ENCODE measurements around the gene VIM.

Gene VIM

GRCh38 chr10:17231788-17232187 lies 3.7 kb downstream of the VIM start:
- Histone ChIP-seq H3K27me3 (ENCODE audit: insufficient read depth, low read length) (peaks cover 7% of the 10 kb centered on the region; the same call in 1 of the 2 replicates), H3K4me3 (ENCODE audit: low read depth, low read length, poor library complexity, severe bottlenecking) (no peak overlapping the region), H3K36me3 (ENCODE audit: insufficient read depth, low read length) (no peaks in the 10 kb centered on the region), H3K9me2 (ENCODE audit: low read depth, low read length) (no peaks in the 10 kb centered on the region), H2AFZ (ENCODE audit: low read length) (no peak overlapping the region), H3K9me3 (ENCODE audit: low read length) (no peaks in the 10 kb centered on the region), H3K79me2 (ENCODE audit: insufficient read depth, low read length) (no peaks in the 10 kb centered on the region), H4K20me1 (ENCODE audit: insufficient read depth, low read length) (no peaks in the 10 kb centered on the region), H3K4me2 (ENCODE audit: low read length) (no peak overlapping the region), H3K27ac (ENCODE audit: low read depth, low read length, poor library complexity, severe bottlenecking) (no peak overlapping the region), H3F3A (ENCODE audit: insufficient read depth, low read length) (no peaks in the 10 kb centered on the region), H3K4me1 (ENCODE audit: insufficient read depth, low read length, severe bottlenecking) (peaks cover 34% of the 10 kb centered on the region), H3K9ac (ENCODE audit: low read length) (no peak overlapping the region)
- no peak for TF ChIP-seq EZH2 (IDR thresholded peaks at IDR 0.05; ENCODE audit: borderline replicate concordance, low read length)
- TF ChIP-seq, protein P1, sequence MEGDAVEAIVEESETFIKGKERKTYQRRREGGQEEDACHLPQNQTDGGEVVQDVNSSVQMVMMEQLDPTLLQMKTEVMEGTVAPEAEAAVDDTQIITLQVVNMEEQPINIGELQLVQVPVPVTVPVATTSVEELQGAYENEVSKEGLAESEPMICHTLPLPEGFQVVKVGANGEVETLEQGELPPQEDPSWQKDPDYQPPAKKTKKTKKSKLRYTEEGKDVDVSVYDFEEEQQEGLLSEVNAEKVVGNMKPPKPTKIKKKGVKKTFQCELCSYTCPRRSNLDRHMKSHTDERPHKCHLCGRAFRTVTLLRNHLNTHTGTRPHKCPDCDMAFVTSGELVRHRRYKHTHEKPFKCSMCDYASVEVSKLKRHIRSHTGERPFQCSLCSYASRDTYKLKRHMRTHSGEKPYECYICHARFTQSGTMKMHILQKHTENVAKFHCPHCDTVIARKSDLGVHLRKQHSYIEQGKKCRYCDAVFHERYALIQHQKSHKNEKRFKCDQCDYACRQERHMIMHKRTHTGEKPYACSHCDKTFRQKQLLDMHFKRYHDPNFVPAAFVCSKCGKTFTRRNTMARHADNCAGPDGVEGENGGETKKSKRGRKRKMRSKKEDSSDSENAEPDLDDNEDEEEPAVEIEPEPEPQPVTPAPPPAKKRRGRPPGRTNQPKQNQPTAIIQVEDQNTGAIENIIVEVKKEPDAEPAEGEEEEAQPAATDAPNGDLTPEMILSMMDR (IDR thresholded peaks at IDR 0.05; ENCODE audit: low read length): no peak

DNA sequence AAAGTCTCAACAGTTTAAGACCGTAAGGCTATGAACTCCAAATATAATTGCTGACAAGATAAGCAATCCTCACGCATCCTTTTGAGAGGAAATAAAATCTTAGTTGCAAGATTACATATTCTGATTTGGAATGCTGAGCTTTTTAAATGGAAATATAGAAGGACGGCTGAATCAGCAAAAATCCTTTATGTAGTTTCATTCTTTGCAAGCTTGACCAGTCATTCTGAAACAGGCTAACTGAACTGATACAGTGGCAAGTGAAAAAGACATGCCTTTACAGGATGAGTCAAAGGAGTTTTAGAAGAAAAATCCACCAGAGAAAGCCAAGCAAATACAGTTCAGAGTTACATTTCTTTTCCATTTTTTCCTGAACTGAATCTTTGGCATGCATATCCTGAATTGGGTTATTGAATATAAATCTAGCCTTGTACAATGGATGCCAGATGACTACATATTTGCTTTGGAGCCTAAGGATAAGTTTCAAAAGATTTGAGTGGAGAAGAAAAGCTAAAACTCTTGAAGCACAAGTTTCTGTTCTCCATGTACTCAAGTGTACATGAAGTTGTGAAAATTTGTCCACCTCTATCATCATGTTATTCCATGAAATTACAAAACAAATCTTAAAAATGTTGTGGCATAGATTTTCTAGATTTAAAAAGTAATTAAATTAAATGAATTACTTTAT lies 4.4 kb downstream of the VIM start:
- H2AFZ ChIP-seq (ENCODE audit: low read length): no peak overlapping the region
- H3K27ac ChIP-seq (ENCODE audit: low read depth, low read length, poor library complexity, severe bottlenecking): no peak overlapping the region
- H3K4me2 ChIP-seq (ENCODE audit: low read length): no peak overlapping the region
- H3K4me3 ChIP-seq (ENCODE audit: low read depth, low read length, poor library complexity, severe bottlenecking): no peak overlapping the region
- no peaks in the 10 kb centered on the region for H3K36me3 ChIP-seq (ENCODE audit: insufficient read depth, low read length)
- H3K9me3 ChIP-seq (ENCODE audit: low read length): no peaks in the 10 kb centered on the region
- H3K9me2 ChIP-seq (ENCODE audit: low read depth, low read length): no peaks in the 10 kb centered on the region
- no peaks in the 10 kb centered on the region for H3F3A ChIP-seq (ENCODE audit: insufficient read depth, low read length)
- TF ChIP-seq, protein P1 (IDR thresholded peaks at IDR 0.05; ENCODE audit: low read length): no peak
- TF ChIP-seq EZH2 (IDR thresholded peaks at IDR 0.05; ENCODE audit: borderline replicate concordance, low read length): no peak
- no peaks in the 10 kb centered on the region for H4K20me1 ChIP-seq (ENCODE audit: insufficient read depth, low read length)
- H3K9ac ChIP-seq (ENCODE audit: low read length): no peak overlapping the region
- no peaks in the 10 kb centered on the region for H3K79me2 ChIP-seq (ENCODE audit: insufficient read depth, low read length)
- peaks cover 34% of the 10 kb centered on the region for H3K4me1 ChIP-seq (ENCODE audit: insufficient read depth, low read length, severe bottlenecking)
- H3K27me3 ChIP-seq (ENCODE audit: insufficient read depth, low read length): peaks cover 7% of the 10 kb centered on the region; the same call in 1 of the 2 replicates

GRCh38 chr10:17233286-17233991 lies 5.4 kb downstream of the VIM start:
- no peaks in the 10 kb centered on the region for H4K20me1 ChIP-seq (ENCODE audit: insufficient read depth, low read length)
- peaks cover 24% of the 10 kb centered on the region for H3K4me1 ChIP-seq (ENCODE audit: insufficient read depth, low read length, severe bottlenecking)
- H3K9ac ChIP-seq (ENCODE audit: low read length): no peak overlapping the region
- H3K4me3 ChIP-seq (ENCODE audit: low read depth, low read length, poor library complexity, severe bottlenecking): no peak overlapping the region
- TF ChIP-seq, protein P1 (IDR thresholded peaks at IDR 0.05; ENCODE audit: low read length): no peak
- no peak for TF ChIP-seq EZH2 (IDR thresholded peaks at IDR 0.05; ENCODE audit: borderline replicate concordance, low read length)
- no peaks in the 10 kb centered on the region for H3K79me2 ChIP-seq (ENCODE audit: insufficient read depth, low read length)
- H3K27me3 ChIP-seq (ENCODE audit: insufficient read depth, low read length): peaks cover 7% of the 10 kb centered on the region; the same call in 1 of the 2 replicates
- H2AFZ ChIP-seq (ENCODE audit: low read length): no peak overlapping the region
- no peak overlapping the region for H3K27ac ChIP-seq (ENCODE audit: low read depth, low read length, poor library complexity, severe bottlenecking)
- H3F3A ChIP-seq (ENCODE audit: insufficient read depth, low read length): no peaks in the 10 kb centered on the region
- no peaks in the 10 kb centered on the region for H3K9me3 ChIP-seq (ENCODE audit: low read length)
- H3K9me2 ChIP-seq (ENCODE audit: low read depth, low read length): no peaks in the 10 kb centered on the region
- H3K36me3 ChIP-seq (ENCODE audit: insufficient read depth, low read length): no peaks in the 10 kb centered on the region
- H3K4me2 ChIP-seq (ENCODE audit: low read length): no peak overlapping the region
